CD4-positive, alpha-beta T cell (primary cell): ENCODE results near the gene CLCN1. TPM values are rescaled to one million over a fixed set of nuclear protein-coding genes. Genes with fewer than 3 reads are reported as not detected.

Experiments used
- ATAC-seq: fragments of 200-7000 bp; cut with Tn5 transposase; one replicate; pipeline ENCODE4 v1.10.0; 2022; ENCODE audit warnings: mild to moderate bottlenecking; ENCODE audit not compliant: poor library complexity
- CTCF ChIA-PET: fragments of 350-600 bp; sonication (Branson Sonifier 250); formaldehyde crosslinking; loops from one replicate; lab custom pipeline; 2021; ENCODE audit warnings: antibody characterized with exemption, inconsistent platforms; lab: Charles Lee
- POLR2A ChIA-PET: fragments of 350-600 bp; sonication (Branson Sonifier 250); formaldehyde crosslinking; loops from one replicate; lab custom pipeline; 2021; ENCODE audit warnings: antibody characterized with exemption, inconsistent platforms; lab: Charles Lee
- DNase-seq, 14 experiments: peaks; one replicate each; pipeline ENCODE4 v3.0.0-alpha.2; 2013 to 2020; ENCODE audit warnings: mixed read lengths in 2 of 14
- H3K27ac ChIP-seq, 2 donors: one replicate each; pipeline versions ENCODE4 v1.5.1 to v1.7.0; 2013; ENCODE audit warnings: low read length in 2 of 2, low read depth in 1 of 2, mild to moderate bottlenecking in 1 of 2
- H3K27me3 ChIP-seq, 2 experiments: 1 replicate in 1 of 2; 2 replicates in 1 of 2; pipeline versions ENCODE4 v1.6.1 to v1.7.0; 2013; ENCODE audit warnings: low read length in 2 of 2, control low read depth in 1 of 2, mild to moderate bottlenecking in 1 of 2, moderate library complexity in 1 of 2; ENCODE audit not compliant: insufficient read depth in 2 of 2, control insufficient read depth in 1 of 2
- H3K36me3 ChIP-seq: one replicate; pipeline ENCODE4 v1.6.1; 2013; ENCODE audit warnings: low read length, control low read depth; ENCODE audit not compliant: insufficient read depth
- H3K4me1 ChIP-seq: one replicate; pipeline ENCODE4 v1.6.1; 2013; ENCODE audit warnings: low read length, control low read depth; ENCODE audit not compliant: insufficient read depth
- H3K4me3 ChIP-seq: one replicate; pipeline ENCODE4 v1.5.1; 2013; ENCODE audit warnings: mild to moderate bottlenecking, low read length, moderate library complexity
- H3K9me3 ChIP-seq, 2 experiments: 1 replicate in 1 of 2; 2 replicates in 1 of 2; pipeline versions ENCODE4 v1.6.1 to v1.7.0; 2013; ENCODE audit warnings: low read length in 2 of 2, mild to moderate bottlenecking in 2 of 2, control low read depth in 1 of 2, moderate library complexity in 1 of 2; ENCODE audit not compliant: control insufficient read depth in 1 of 2, insufficient read depth in 1 of 2
- H3K27ac Mint-ChIP-seq: one replicate; pipeline ENCODE4 v1.8.0; 2020; ENCODE audit warnings: mixed read lengths
- H3K27me3 Mint-ChIP-seq: one replicate; pipeline ENCODE4 v1.8.0; 2021; ENCODE audit warnings: mixed read lengths
- H3K36me3 Mint-ChIP-seq: one replicate; pipeline ENCODE4 v1.8.0; 2021; ENCODE audit warnings: low read depth, mixed read lengths
- H3K4me1 Mint-ChIP-seq: one replicate; pipeline ENCODE4 v1.8.0; 2021; ENCODE audit warnings: low read depth, mixed read lengths
- H3K4me3 Mint-ChIP-seq: one replicate; pipeline ENCODE4 v1.8.0; 2020; ENCODE audit warnings: mild to moderate bottlenecking, mixed read lengths
- H3K9me3 Mint-ChIP-seq: one replicate; pipeline ENCODE4 v1.8.0; 2020; ENCODE audit warnings: mixed read lengths
- intact Hi-C, 2 experiments: fragments of 100-400 bp; cut with DNase I in 1 of 2; cut with micrococcal nuclease in 1 of 2; formaldehyde crosslinking; loops; one replicate each; pipeline versions ENCODE4 v1.15.1 to v1.9.0; 2023 to 2025; cut with DNase I, micrococcal nuclease
- total RNA-seq, 174 experiments: library from RNA in 2 of 174; stranded (reverse) in 2 of 174; gene quantifications; one replicate each; pipeline ENCODE4 v1.2.3 and lab custom pipeline; 2021 to 2026
- TF ChIP-seq, protein P1 (sequence below): fragments of 200-600 bp; IDR thresholded peaks from one replicate; pipeline ENCODE4 v1.8.0; 2022; ENCODE audit warnings: antibody characterized with exemption, mild to moderate bottlenecking

Gene CLCN1
- total RNA-seq, 2 experiments from 2014 or later = not detected

DNA sequence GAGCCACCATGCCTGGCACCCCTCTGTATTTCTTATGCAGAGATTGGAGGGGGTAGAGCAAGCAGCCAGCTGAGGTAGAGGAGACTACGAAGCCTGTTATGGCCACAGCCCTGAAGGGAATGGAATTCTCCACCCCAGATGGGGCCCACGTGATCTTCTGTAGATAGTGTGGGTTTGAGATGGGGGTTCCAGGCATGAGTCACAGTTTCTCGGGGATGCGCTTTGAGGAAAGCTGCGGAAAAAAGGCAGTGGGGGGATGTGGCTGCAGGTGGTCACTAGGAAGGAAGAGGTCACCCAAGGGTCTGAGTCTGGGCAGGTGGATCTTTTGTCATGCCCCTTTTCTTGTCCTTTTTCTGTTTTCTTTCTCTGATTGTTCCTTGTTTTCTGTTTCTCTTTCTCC, 35.1 kb downstream of the CLCN1 start:
- POLR2A ChIA-PET = no interaction called here
- Histone ChIP-seq H3K4me3 (no peak overlapping the region), H3K27me3 (no peaks in the 10 kb centered on the region), H3K36me3 (no peaks in the 10 kb centered on the region), H3K27ac (no peak overlapping the region), H3K4me1 (no peaks in the 10 kb centered on the region), H3K9me3 (peaks cover 0 to 6% of the 10 kb centered on the region in 2 experiments)
- Mint-ChIP-seq H3K4me1 (no peaks in the 10 kb centered on the region), H3K27ac (no peak overlapping the region), H3K4me3 (no peak overlapping the region), H3K9me3 (no peaks in the 10 kb centered on the region), H3K27me3 (no peaks in the 10 kb centered on the region), H3K36me3 (no peaks in the 10 kb centered on the region)
- intact Hi-C loops = no loop called here
- CTCF ChIA-PET = no interaction called here
- ATAC-seq = no peak
- no peak for DNase-seq
- TF ChIP-seq, protein P1, sequence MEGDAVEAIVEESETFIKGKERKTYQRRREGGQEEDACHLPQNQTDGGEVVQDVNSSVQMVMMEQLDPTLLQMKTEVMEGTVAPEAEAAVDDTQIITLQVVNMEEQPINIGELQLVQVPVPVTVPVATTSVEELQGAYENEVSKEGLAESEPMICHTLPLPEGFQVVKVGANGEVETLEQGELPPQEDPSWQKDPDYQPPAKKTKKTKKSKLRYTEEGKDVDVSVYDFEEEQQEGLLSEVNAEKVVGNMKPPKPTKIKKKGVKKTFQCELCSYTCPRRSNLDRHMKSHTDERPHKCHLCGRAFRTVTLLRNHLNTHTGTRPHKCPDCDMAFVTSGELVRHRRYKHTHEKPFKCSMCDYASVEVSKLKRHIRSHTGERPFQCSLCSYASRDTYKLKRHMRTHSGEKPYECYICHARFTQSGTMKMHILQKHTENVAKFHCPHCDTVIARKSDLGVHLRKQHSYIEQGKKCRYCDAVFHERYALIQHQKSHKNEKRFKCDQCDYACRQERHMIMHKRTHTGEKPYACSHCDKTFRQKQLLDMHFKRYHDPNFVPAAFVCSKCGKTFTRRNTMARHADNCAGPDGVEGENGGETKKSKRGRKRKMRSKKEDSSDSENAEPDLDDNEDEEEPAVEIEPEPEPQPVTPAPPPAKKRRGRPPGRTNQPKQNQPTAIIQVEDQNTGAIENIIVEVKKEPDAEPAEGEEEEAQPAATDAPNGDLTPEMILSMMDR = no peak

DNA sequence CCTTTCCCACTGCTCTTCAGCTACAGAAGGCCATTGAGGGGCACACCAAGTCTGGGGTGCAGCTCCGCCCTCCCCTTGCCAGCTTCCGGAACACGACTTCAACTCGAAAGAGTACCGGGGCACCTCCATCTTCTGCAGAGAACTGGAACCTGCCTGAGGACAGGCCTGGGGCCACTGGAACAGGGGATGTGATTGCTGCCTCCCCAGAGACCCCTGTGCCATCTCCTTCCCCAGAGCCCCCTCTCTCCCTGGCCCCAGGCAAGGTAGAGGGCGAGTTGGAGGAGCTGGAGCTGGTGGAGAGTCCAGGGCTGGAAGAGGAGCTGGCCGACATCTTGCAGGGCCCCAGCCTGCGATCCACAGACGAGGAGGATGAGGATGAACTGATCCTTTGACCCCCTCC, 35.7 kb downstream of the CLCN1 start:
- CTCF ChIA-PET = no interaction called here
- Mint-ChIP-seq H3K36me3 (no peaks in the 10 kb centered on the region), H3K27ac (no peak overlapping the region), H3K4me1 (no peaks in the 10 kb centered on the region), H3K4me3 (no peak overlapping the region), H3K9me3 (no peaks in the 10 kb centered on the region), H3K27me3 (no peaks in the 10 kb centered on the region)
- intact Hi-C loops = no loop called here
- Histone ChIP-seq H3K36me3 (no peaks in the 10 kb centered on the region), H3K4me1 (no peaks in the 10 kb centered on the region), H3K27ac (no peak overlapping the region), H3K27me3 (no peaks in the 10 kb centered on the region), H3K4me3 (no peak overlapping the region), H3K9me3 (peaks cover 0 to 6% of the 10 kb centered on the region in 2 experiments)
- POLR2A ChIA-PET = no interaction called here
- no peak for DNase-seq
- TF ChIP-seq, protein P1 = no peak
- ATAC-seq = no peak

DNA sequence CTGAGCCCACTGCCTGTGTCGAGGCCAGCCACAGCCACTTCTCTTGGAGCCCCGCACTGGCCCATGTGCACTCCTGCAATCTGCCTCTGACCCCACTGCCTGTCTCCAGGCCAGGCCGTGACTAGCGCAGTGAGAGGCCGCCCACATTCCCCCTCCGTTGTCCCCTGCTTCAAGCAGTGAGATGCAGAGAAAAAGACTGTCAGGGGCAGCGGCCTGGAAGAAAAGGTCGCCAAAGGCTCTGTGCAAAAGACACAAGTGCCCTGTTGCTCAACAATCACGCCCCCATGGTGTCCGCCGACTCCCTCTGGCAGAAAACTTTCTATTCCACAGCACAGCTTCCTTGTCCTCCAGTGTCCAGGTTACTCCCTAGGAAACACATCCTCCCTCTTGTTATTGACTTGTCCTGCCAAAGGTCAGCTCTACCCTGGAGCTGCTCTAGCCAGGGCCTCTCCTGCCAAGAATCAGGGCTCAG, 36.7 kb downstream of the CLCN1 start:
- Mint-ChIP-seq H3K36me3 (no peaks in the 10 kb centered on the region), H3K27ac (no peak overlapping the region), H3K4me3 (no peak overlapping the region), H3K27me3 (no peaks in the 10 kb centered on the region), H3K9me3 (no peaks in the 10 kb centered on the region), H3K4me1 (no peaks in the 10 kb centered on the region)
- ChIA-PET POLR2A (no interaction called here), CTCF (no interaction called here)
- no peak for DNase-seq
- ATAC-seq = no peak
- peaks cover 0 to 6% of the 10 kb centered on the region in 2 experiments for H3K9me3 ChIP-seq
- no peaks in the 10 kb centered on the region for H3K27me3 ChIP-seq
- no peak overlapping the region for H3K4me3 ChIP-seq
- no peak overlapping the region for H3K27ac ChIP-seq
- no peaks in the 10 kb centered on the region for H3K4me1 ChIP-seq
- TF ChIP-seq, protein P1 = no peak
- H3K36me3 ChIP-seq = no peaks in the 10 kb centered on the region
- intact Hi-C loops = no loop called here
